PC-9 (cell line): ENCODE data around the gene IL1A.

Experiments used
- EZH2 ChIP-seq: fragments of 200-600 bp; sonication (generic); IDR thresholded peaks from 2 replicates; pipeline ENCODE4 v1.8.0; 2017; ENCODE audit warnings: antibody characterized with exemption, low read depth
- TF ChIP-seq, protein P1 (sequence below): fragments of 200-600 bp; sonication (generic); conservative IDR thresholded peaks from 2 replicates; pipeline ENCODE4 v1.6.1; 2017; ENCODE audit warnings: mixed run types, antibody characterized with exemption, mild to moderate bottlenecking, moderate library complexity

DNA sequence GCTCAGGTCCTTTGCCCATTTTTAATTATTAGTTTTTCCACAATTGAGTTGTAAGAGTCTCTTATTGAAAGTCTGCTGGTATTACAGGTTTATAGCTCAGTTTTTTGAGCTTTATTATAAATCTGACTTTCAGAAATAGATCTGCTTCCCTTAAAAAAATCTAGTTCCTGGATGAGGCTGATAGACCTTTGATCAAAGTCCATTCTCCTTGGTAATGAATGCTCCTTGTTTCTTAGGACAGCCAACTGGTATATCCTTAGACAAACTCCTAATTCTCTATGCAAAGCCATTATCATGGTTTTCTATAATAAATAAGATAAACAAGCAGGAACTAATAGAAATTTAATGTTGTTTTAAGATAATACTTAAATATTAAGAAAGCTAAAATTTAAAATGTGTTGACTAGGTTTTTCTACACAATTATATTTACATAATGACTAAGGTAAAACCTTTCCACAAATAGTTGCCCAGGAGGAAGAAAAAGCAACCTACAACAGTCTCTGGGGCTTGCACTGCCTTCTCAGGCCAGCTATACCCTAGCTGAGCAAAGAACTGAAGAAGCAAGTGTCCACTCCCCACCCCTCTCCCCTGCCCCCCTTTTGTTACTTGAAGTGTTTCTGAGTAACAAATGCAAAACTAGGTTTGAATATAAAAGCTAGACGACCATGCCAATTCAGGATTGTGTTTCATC is 46.6 kb downstream of the IL1A start:
- TF ChIP-seq, protein P1, sequence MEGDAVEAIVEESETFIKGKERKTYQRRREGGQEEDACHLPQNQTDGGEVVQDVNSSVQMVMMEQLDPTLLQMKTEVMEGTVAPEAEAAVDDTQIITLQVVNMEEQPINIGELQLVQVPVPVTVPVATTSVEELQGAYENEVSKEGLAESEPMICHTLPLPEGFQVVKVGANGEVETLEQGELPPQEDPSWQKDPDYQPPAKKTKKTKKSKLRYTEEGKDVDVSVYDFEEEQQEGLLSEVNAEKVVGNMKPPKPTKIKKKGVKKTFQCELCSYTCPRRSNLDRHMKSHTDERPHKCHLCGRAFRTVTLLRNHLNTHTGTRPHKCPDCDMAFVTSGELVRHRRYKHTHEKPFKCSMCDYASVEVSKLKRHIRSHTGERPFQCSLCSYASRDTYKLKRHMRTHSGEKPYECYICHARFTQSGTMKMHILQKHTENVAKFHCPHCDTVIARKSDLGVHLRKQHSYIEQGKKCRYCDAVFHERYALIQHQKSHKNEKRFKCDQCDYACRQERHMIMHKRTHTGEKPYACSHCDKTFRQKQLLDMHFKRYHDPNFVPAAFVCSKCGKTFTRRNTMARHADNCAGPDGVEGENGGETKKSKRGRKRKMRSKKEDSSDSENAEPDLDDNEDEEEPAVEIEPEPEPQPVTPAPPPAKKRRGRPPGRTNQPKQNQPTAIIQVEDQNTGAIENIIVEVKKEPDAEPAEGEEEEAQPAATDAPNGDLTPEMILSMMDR = no peak
- TF ChIP-seq EZH2 = no peak
